GM12801 (cell line): ENCODE data around the gene PSME3IP1.

ENCODE experiments used
- TF ChIP-seq, protein P1 (sequence below): IDR thresholded peaks from one replicate; pipeline ENCODE4 v1.5.1; 2011; ENCODE audit warnings: control low read depth; ENCODE audit not compliant: insufficient read length; ENCODE audit errors: extremely low read depth

PSME3IP1 gene

GRCh38 chr16:57130950-57131321, 54.9 kb downstream of the PSME3IP1 start:
- TF ChIP-seq, protein P1, sequence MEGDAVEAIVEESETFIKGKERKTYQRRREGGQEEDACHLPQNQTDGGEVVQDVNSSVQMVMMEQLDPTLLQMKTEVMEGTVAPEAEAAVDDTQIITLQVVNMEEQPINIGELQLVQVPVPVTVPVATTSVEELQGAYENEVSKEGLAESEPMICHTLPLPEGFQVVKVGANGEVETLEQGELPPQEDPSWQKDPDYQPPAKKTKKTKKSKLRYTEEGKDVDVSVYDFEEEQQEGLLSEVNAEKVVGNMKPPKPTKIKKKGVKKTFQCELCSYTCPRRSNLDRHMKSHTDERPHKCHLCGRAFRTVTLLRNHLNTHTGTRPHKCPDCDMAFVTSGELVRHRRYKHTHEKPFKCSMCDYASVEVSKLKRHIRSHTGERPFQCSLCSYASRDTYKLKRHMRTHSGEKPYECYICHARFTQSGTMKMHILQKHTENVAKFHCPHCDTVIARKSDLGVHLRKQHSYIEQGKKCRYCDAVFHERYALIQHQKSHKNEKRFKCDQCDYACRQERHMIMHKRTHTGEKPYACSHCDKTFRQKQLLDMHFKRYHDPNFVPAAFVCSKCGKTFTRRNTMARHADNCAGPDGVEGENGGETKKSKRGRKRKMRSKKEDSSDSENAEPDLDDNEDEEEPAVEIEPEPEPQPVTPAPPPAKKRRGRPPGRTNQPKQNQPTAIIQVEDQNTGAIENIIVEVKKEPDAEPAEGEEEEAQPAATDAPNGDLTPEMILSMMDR = no peak

GRCh38 chr16:57128771-57129389, 57.0 kb downstream of the PSME3IP1 start:
- TF ChIP-seq, protein P1 = no peak

- TF ChIP-seq, protein P1 = no peak
Observed at GRCh38 chr16:57127836-57128235, 58.0 kb downstream of the PSME3IP1 start.

- TF ChIP-seq, protein P1 = no peak
Observed at GRCh38 chr16:57127037-57127763, 58.6 kb downstream of the PSME3IP1 start.

DNA sequence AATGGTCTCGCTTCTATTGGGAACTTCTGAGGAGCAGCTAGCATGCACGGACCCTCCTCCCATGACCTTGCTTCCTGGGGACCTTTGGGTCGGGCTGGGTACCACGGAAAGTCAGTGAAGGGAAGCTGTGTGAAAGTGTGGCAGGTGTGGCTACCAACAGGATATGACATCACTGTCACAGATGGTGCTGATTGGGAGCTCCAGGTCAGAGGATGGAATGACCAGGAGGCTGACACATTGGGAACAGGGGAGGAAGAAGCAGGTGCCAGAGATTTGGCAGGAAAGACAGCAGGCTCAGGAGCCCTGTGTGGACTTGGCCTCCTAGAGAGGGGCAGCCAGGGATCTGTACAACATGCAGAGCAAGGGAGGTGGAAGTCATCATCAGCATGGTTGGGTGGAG, 59.4 kb downstream of the PSME3IP1 start:
- TF ChIP-seq, protein P1 = no peak

- TF ChIP-seq, protein P1 = no peak
Observed at GRCh38 chr16:57125969-57126368, 59.9 kb downstream of the PSME3IP1 start.

GRCh38 chr16:57125376-57125775, 60.5 kb downstream of the PSME3IP1 start:
- TF ChIP-seq, protein P1 = no peak
